ENCODE results near the gene PDLIM7. TPM values are rescaled to one million over a fixed set of nuclear protein-coding genes. Genes with fewer than 3 reads are reported as not detected.
A peak's percentile ranks its signal among the peaks of the same experiment; 100 is the strongest.

Gene PDLIM7
- total RNA-seq, 1 donor from 2014 or later = 54.4 TPM

DNA sequence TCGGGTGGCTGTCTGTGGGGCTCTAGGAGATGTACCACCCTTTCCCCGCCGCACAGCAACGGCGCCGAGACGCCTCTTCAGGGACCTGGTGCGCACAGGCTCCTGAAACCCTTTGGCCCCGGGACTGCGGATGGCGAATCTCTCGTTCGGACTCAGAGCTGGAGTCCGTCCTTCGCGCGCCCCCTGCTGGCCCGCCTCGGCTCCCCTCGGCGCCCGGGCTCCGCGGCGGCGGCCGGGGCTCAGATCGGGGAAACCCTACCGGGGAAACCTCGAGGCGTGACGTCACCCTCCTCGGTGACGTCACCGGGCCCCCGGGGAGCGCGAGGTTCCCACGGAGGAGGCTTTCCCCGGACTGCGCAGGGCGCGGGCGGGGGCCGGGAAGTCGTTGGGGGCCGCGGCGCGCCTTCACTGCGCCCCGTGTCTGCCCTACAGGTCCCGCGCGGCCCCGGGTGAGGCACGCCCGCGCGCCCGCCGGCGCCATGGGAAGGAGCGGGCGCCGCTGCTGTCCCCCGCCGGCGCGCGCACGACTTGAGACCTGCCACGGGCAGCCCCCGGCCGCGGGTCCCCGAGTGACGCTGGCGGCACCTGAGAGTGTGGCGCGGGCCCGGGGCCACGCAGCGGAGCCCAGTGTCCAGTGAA lies 42.9 kb downstream of the PDLIM7 start:
- TF ChIP-seq, protein P1, sequence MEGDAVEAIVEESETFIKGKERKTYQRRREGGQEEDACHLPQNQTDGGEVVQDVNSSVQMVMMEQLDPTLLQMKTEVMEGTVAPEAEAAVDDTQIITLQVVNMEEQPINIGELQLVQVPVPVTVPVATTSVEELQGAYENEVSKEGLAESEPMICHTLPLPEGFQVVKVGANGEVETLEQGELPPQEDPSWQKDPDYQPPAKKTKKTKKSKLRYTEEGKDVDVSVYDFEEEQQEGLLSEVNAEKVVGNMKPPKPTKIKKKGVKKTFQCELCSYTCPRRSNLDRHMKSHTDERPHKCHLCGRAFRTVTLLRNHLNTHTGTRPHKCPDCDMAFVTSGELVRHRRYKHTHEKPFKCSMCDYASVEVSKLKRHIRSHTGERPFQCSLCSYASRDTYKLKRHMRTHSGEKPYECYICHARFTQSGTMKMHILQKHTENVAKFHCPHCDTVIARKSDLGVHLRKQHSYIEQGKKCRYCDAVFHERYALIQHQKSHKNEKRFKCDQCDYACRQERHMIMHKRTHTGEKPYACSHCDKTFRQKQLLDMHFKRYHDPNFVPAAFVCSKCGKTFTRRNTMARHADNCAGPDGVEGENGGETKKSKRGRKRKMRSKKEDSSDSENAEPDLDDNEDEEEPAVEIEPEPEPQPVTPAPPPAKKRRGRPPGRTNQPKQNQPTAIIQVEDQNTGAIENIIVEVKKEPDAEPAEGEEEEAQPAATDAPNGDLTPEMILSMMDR (IDR thresholded peaks at IDR 0.05; ENCODE audit: borderline replicate concordance) = peak; percentile 92
- H3K27ac ChIP-seq (replicated peaks) = peak overlapping the region; percentile 81
- peaks cover 50% of the 10 kb centered on the region for H3K4me1 ChIP-seq
- H3K4me3 ChIP-seq = peak overlapping the region; percentile 75
- peaks cover 18% of the 10 kb centered on the region for H3K36me3 ChIP-seq
- intact Hi-C loops (cut with micrococcal nuclease) = loop anchor here (5.0 to 10.0 kb wide), 2 partner anchors 52 to 140 kb away; partner anchors contain the start of genes MXD3 and PFN3
- H3K9me3 ChIP-seq (replicated peaks) = no peaks in the 10 kb centered on the region
- peak; percentile 91 for DNase-seq
- H3K27me3 ChIP-seq (ENCODE audit: low read depth) = peaks cover 36% of the 10 kb centered on the region

DNA sequence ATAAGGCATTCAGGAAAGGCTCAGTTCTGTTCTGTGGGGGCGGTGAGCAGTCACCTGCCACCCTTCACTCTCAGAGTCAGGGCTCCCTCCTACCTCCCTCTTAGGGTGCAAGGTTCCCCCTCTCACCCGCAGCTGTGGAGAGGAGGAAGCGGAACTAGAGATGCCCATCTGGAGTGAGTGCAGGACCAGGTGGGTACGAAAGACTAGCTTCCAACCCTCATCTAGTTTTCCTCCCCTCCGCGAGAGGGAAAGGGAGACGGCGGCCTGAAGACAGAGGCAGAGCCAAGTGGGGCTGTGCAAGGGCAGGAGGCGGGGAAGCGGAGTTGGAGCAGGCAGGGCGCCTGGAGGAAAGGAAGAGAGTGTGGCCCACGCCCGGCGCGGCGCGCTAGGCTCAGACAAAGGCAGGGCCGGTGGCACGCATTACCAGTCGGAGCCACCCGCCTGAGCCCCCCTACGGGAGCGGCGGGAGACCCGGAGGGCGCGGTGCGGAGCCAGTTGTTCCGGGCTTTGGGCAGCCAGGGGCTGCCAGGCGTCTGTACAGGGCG lies 43.5 kb downstream of the PDLIM7 start:
- intact Hi-C loops (cut with micrococcal nuclease) = loop anchor here (5.0 to 10.0 kb wide), 2 partner anchors 52 to 139 kb away; partner anchors contain the start of genes MXD3 and PFN3
- TF ChIP-seq, protein P1 (IDR thresholded peaks at IDR 0.05; ENCODE audit: borderline replicate concordance) = no peak
- peak overlapping the region; percentile 81 for H3K27ac ChIP-seq (replicated peaks)
- no peaks in the 10 kb centered on the region for H3K9me3 ChIP-seq (replicated peaks)
- H3K4me3 ChIP-seq = peak overlapping the region; percentile 75
- H3K27me3 ChIP-seq (ENCODE audit: low read depth) = peaks cover 42% of the 10 kb centered on the region
- peaks cover 13% of the 10 kb centered on the region for H3K36me3 ChIP-seq
- no peak for DNase-seq
- H3K4me1 ChIP-seq = peaks cover 50% of the 10 kb centered on the region

DNA sequence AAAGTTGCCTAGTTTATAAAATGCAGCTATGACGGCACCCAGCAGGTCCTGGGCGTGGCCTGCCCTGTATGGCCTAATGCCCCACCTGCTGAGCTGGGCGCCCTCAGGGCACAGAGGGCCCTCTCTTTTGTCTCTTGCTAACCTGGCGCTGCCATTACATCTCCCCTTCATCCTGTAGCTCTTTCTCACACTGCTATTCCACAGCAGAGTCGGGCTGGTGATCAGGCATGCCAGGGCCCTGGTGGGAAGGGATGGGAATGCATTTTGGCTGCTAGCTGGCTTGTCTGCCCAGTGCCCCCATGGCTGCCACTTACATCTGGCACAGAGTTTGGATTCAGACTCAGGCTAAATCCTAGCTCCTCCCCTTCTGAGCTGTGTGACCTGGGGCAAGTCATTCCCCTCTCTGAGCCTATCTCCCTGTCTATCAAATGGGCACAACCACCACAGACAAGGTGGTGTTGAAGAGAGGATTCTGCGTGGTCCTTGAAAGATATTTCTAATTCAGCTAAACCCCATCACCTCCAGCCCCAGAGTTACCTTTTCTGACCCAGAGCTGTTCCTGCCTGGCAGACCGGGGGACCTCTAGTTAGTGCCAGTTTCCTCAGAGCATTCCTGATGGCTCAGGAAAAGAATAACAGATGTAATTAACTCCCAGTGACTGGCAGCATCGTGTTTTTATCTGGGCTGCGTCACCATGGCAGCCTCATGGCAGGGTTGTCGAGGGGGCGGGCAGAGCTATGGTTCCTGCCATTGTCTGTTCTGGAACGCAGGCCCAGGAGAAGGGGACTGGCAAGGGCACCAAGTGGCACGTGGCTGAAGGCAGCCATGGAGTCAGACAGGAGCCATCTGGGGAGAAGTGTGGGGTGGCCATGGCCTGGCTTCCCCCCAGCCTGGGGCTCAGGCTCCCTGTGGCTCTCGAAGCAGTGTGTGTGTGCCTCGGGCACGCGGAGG lies 44.4 kb downstream of the PDLIM7 start:
- Histone ChIP-seq H3K9me3 (replicated peaks) (no peaks in the 10 kb centered on the region), H3K4me3 (no peak overlapping the region), H3K4me1 (peaks cover 49% of the 10 kb centered on the region), H3K27me3 (ENCODE audit: low read depth) (peaks cover 51% of the 10 kb centered on the region), H3K27ac (replicated peaks) (no peak overlapping the region), H3K36me3 (peaks cover 6% of the 10 kb centered on the region)
- no peak for DNase-seq
- TF ChIP-seq, protein P1 (IDR thresholded peaks at IDR 0.05; ENCODE audit: borderline replicate concordance) = no peak
- intact Hi-C loops (cut with micrococcal nuclease) = loop anchor here (5.0 to 10.0 kb wide), 2 partner anchors 51 to 138 kb away; partner anchors contain the start of genes MXD3 and PFN3

DNA sequence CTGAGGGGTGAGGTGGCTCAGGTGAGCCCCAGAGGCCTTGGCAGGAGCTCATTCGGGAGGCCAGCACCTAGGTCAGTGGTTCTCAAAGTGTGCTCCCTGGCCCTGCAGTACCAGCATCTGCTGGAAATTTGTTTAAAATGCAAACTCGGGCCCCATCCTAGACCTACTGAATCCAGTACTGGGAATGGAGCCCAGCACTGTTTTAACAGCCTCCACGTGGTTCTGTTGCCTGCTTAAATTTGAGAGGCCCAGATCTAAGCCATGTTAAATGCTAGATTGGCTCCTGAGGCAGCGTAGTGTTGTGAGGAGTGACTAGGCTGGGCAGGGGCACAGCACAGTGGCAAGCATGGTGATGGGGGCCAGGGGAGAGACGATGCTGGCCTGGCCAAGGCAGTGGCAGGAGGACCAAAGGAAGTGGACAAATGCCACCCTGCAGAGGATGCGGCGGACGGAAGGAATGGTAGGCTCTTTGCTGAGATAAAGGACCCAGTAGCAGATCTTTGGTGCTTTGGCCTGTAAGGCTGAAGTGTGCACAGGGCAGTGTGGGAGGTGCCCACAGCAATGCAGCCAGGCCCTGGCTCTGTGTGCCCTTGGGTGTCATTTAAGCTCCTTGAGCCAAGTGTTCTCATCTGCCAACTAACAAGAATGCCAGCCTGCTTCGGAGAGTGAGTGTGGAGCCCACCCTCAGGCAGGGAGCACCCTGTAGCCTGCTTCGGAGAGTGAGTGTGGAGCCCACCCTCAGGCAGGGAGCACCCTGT lies 46.6 kb downstream of the PDLIM7 start:
- Histone ChIP-seq H3K27me3 (ENCODE audit: low read depth) (peaks cover 69% of the 10 kb centered on the region), H3K4me3 (no peak overlapping the region), H3K27ac (replicated peaks) (no peak overlapping the region), H3K36me3 (no peaks in the 10 kb centered on the region), H3K9me3 (replicated peaks) (no peaks in the 10 kb centered on the region), H3K4me1 (peaks cover 49% of the 10 kb centered on the region)
- intact Hi-C loops (cut with micrococcal nuclease) = loop anchor here (5.0 to 10.0 kb wide), 2 partner anchors 49 to 136 kb away; partner anchors contain the start of genes MXD3 and PFN3
- TF ChIP-seq, protein P1 (IDR thresholded peaks at IDR 0.05; ENCODE audit: borderline replicate concordance) = no peak
- no peak for DNase-seq

Data from left ventricle myocardium inferior (tissue), 1 donor.